ENCODE results near the gene PFKFB3.

DNA sequence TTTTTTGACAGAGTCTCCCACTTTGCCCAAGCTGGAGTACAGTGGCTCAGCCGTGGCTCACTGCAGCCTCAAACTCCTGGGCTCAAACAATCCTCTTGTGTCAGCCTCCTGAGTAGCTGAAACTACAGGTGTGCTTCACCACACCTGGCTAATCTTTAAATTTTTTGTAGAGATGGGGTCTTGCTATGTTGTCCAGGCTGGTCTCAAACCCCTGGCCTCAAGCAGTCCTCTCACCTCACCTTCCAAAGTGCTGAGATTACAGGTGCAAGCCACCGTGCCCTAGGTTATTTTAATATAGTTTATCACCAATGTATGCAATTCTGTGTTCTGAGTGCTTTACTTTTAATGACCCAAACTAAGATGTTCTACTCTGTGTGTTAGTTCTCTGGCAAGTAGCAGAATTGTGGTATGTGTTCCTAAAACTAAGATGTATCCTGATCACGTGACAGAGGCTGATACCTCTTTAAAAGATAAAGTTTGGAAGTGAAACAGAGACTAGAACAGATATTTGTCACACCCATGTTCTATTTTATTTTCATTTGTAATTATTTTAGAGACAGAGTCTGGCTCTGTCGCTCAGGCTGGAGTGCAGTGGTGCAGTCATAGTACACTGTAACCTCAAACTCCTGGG lies 22.1 kb upstream of the PFKFB3 start:
- TF ChIP-seq EZH2 (IDR thresholded peaks at IDR 0.05; ENCODE audit: insufficient read depth, poor library complexity, severe bottlenecking) (no peak), EZH2phosphoT487 (IDR thresholded peaks at IDR 0.05; ENCODE audit: insufficient read depth, low read depth) (no peak)
